GM12872 (cell line): ENCODE measurements around the gene SPPL2C.

Source experiments
- CTCF ChIP-seq: IDR thresholded peaks from 3 replicates; pipeline ENCODE4 v1.5.1; 2011; ENCODE audit warnings: low read depth, mild to moderate bottlenecking, low read length, moderate library complexity; ENCODE audit not compliant: insufficient read depth

Gene SPPL2C

GRCh38 chr17:45863857-45864654 is 19.4 kb downstream of the SPPL2C start:
- no peak for TF ChIP-seq CTCF

GRCh38 chr17:45867171-45867570 is 22.5 kb downstream of the SPPL2C start:
- no peak for TF ChIP-seq CTCF

GRCh38 chr17:45867702-45868101 is 23.0 kb downstream of the SPPL2C start:
- TF ChIP-seq CTCF, result no peak

GRCh38 chr17:45868276-45868675 is 23.6 kb downstream of the SPPL2C start:
- TF ChIP-seq CTCF, result no peak

- no peak for TF ChIP-seq CTCF
These were observed 25.1 kb downstream of the SPPL2C start for GRCh38 chr17:45869676-45870341.

- no peak for TF ChIP-seq CTCF
These were observed 25.8 kb downstream of the SPPL2C start for GRCh38 chr17:45870342-45870974.

- no peak for TF ChIP-seq CTCF
These were observed 27.0 kb downstream of the SPPL2C start for GRCh38 chr17:45871718-45872117.
